GM23338 (cell line): ENCODE measurements around the gene PRRC2A.

Experiments
- EZH2 ChIP-seq: fragments of 200-600 bp; sonication (generic); IDR thresholded peaks from one replicate; pipeline ENCODE4 v1.8.0; 2017; ENCODE audit warnings: antibody characterized with exemption, mild to moderate bottlenecking, low read depth; ENCODE audit not compliant: unreplicated experiment
- TF ChIP-seq, protein P1 (sequence below), 2 experiments: fragments of 200-600 bp in 1 of 2; sonication (generic) in 1 of 2; conservative IDR thresholded peaks; 2 replicates each; pipeline versions ENCODE4 v1.5.1 to v1.6.1; 2016 to 2017; ENCODE audit warnings: antibody characterized with exemption in 2 of 2, low read depth in 2 of 2, mild to moderate bottlenecking in 2 of 2, moderate library complexity in 1 of 2

DNA sequence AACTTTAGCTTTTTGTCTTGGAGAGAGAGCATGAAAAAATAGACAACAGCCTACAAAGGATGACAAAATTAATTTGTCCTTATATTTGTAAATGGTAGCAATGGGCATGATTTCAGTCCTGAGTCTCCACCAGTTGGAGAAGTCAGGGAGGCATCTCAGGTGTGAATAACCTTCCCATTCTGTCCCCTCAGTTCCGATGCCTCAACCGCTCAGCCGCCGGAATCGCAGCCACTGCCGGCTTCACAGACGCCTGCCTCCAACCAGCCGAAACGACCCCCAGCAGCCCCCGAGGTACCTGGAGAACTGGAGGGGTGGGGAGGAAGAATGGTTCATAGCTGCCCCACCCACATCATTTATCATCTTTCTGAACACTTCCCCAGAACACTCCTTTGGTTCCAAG lies 3.6 kb downstream of the PRRC2A start:
- TF ChIP-seq, protein P1, sequence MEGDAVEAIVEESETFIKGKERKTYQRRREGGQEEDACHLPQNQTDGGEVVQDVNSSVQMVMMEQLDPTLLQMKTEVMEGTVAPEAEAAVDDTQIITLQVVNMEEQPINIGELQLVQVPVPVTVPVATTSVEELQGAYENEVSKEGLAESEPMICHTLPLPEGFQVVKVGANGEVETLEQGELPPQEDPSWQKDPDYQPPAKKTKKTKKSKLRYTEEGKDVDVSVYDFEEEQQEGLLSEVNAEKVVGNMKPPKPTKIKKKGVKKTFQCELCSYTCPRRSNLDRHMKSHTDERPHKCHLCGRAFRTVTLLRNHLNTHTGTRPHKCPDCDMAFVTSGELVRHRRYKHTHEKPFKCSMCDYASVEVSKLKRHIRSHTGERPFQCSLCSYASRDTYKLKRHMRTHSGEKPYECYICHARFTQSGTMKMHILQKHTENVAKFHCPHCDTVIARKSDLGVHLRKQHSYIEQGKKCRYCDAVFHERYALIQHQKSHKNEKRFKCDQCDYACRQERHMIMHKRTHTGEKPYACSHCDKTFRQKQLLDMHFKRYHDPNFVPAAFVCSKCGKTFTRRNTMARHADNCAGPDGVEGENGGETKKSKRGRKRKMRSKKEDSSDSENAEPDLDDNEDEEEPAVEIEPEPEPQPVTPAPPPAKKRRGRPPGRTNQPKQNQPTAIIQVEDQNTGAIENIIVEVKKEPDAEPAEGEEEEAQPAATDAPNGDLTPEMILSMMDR (conservative IDR thresholded peaks at IDR 0.05; ENCODE audit: low read depth in 2 of 2): no peak
- TF ChIP-seq EZH2: no peak
